MCF 10A (cell line): ENCODE measurements around the gene CCNB2. TPM values are rescaled to one million over a fixed set of nuclear protein-coding genes. Genes with fewer than 3 reads are reported as not detected.
A peak's percentile ranks its signal among the peaks of the same experiment; 100 is the strongest.
"Not testable (repeated sequence)": the region's sequence is repeated elsewhere in the genome, so short reads cannot be mapped to it uniquely, and the experiment has no call there.

ENCODE experiments used
- BruUV-seq: library from RNA; stranded (reverse); fragments of 400-500 nt; replicated peaks from 2 replicates; lab custom pipeline; 2021; lab: Mats Ljungman, UMichigan
- CTCF ChIA-PET: fragments of 300-600 bp; sonication (Branson Sonifier 250); formaldehyde crosslinking; extraction: SDS; loops from one replicate; lab custom pipeline; 2021; ENCODE audit warnings: antibody characterized with exemption, inconsistent platforms; lab: Yijun Ruan, JAX
- POLR2A ChIA-PET: fragments of 300-600, 350-650 bp; sonication (Branson Sonifier 250); formaldehyde crosslinking; extraction: SDS; loops from one replicate; lab custom pipeline; 2020; ENCODE audit warnings: antibody characterized with exemption, inconsistent platforms; lab: Yijun Ruan, JAX
- DNase-seq: peaks from one replicate; pipeline ENCODE4 v3.0.0-alpha.2; 2018; ENCODE audit not compliant: unreplicated experiment
- H3K27ac Mint-ChIP-seq: one replicate; pipeline ENCODE4 v1.8.0; 2022; ENCODE audit warnings: mild to moderate bottlenecking, low read depth, mixed read lengths; ENCODE audit not compliant: unreplicated experiment
- H3K27me3 Mint-ChIP-seq: one replicate; pipeline ENCODE4 v1.8.0; 2022; ENCODE audit warnings: mixed read lengths; ENCODE audit not compliant: insufficient read depth, unreplicated experiment
- H3K36me3 Mint-ChIP-seq: one replicate; pipeline ENCODE4 v1.8.0; 2022; ENCODE audit warnings: mild to moderate bottlenecking, moderate library complexity, mixed read lengths; ENCODE audit not compliant: insufficient read depth, unreplicated experiment
- H3K4me1 Mint-ChIP-seq: one replicate; pipeline ENCODE4 v1.8.0; 2022; ENCODE audit warnings: mixed read lengths; ENCODE audit not compliant: insufficient read depth, unreplicated experiment
- H3K4me3 Mint-ChIP-seq: one replicate; pipeline ENCODE4 v1.8.0; 2022; ENCODE audit warnings: mild to moderate bottlenecking, moderate library complexity, mixed read lengths; ENCODE audit not compliant: unreplicated experiment
- H3K9me3 Mint-ChIP-seq: one replicate; pipeline ENCODE4 v1.8.0; 2022; ENCODE audit warnings: mixed read lengths; ENCODE audit not compliant: unreplicated experiment
- intact Hi-C: fragments of 100-400 bp; cut with micrococcal nuclease; formaldehyde crosslinking; loops from 2 replicates; pipeline ENCODE4 v1.14.1; 2022
- total RNA-seq: library from RNA; stranded (reverse); gene quantifications from 2 replicates; pipeline ENCODE4 v1.2.3, GENCODE V29; 2022
- TF ChIP-seq, protein P1 (sequence below): fragments of 200-600 bp; IDR thresholded peaks from one replicate; pipeline ENCODE4 v1.8.0; 2022; ENCODE audit warnings: antibody characterized with exemption, mild to moderate bottlenecking; ENCODE audit not compliant: unreplicated experiment

CCNB2 gene
- total RNA-seq, 1 experiment from 2014 or later: 54.1 TPM

DNA sequence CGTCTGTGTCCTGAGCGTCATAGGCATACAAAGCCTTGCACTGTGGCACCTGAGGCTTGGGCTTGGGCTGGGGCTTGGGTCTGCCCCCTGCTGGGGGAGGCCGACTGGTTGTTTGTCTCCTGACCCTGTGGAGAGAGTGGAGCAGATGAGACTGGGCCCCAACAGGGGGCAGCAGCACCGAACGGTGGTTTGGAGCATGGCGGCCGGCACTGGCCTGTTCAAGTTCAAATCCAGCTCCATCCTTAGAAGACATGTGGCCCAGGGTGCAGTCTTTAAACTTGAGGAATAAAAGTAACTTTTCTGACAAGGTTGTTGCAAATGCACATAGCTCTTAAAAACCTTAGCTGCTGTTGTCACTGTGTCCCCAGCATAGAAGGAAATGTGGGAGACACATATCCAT lies 33.3 kb downstream of the CCNB2 start:
- no TSS peak for BruUV-seq
- ChIA-PET CTCF (no interaction called here), POLR2A (no interaction called here)

DNA sequence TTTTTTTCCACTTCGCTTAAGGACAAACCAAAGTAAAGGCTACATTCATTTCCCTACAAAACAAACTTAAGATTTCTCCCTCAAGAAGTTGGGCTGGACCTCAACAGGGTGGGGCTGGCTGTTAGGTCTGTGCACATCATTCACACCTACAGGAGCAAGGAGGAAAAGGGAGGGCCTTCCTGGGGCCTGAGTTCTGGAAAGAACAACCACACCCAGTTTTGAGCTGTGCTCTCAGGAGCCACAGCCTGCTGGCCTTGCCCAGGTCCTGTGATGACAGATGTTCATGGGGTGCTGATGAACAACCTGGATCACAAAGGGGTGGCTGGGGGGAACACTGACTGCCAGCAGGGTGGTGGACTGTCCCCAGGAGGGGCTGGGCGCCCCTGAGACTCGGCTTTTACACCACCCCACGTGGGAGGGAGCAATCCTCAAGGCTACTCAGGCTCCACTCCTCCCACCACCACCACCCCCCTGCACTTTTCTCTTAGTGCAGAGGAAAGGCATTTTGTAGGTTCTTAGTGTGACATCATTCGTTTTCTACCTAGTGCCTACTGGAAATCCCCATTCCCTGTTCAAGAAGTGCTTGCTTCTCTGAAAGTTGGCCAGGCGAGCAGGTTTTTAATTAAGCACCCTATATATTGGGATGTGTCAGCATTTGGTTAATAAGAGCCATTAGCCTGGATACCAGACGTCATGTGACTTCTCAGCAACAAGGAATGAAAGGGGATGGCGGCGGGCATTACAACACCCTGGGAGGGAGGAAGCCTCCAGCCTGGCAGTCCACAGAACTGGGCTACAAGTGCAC lies 35.7 kb downstream of the CCNB2 start:
- Mint-ChIP-seq H3K27me3 (no peaks in the 10 kb centered on the region), H3K36me3 (peaks cover 61% of the 10 kb centered on the region), H3K9me3 (no peaks in the 10 kb centered on the region), H3K27ac (peak overlapping the region; percentile 74), H3K4me1 (peaks cover 15% of the 10 kb centered on the region), H3K4me3 (no peak overlapping the region)
- no TSS peak for BruUV-seq
- peak; percentile 60 for DNase-seq
- TF ChIP-seq, protein P1, sequence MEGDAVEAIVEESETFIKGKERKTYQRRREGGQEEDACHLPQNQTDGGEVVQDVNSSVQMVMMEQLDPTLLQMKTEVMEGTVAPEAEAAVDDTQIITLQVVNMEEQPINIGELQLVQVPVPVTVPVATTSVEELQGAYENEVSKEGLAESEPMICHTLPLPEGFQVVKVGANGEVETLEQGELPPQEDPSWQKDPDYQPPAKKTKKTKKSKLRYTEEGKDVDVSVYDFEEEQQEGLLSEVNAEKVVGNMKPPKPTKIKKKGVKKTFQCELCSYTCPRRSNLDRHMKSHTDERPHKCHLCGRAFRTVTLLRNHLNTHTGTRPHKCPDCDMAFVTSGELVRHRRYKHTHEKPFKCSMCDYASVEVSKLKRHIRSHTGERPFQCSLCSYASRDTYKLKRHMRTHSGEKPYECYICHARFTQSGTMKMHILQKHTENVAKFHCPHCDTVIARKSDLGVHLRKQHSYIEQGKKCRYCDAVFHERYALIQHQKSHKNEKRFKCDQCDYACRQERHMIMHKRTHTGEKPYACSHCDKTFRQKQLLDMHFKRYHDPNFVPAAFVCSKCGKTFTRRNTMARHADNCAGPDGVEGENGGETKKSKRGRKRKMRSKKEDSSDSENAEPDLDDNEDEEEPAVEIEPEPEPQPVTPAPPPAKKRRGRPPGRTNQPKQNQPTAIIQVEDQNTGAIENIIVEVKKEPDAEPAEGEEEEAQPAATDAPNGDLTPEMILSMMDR: no peak
- intact Hi-C loops: no loop called here
- ChIA-PET CTCF (interaction anchor here (0.6 to 1.4 kb wide), 2 partner anchors 23 to 30 kb away, joined by 3 read pairs; no protein-coding TSS in a partner anchor), POLR2A (interaction anchor here (0.6 to 1.0 kb wide), 3 partner anchors 22 to 153 kb away, joined by 3 to 4 read pairs (median 3); partner anchors contain the start of gene RNF111)

More for the DNA sequence above, 33.3 kb downstream of the CCNB2 start:
- peaks cover 15% of the 10 kb centered on the region for H3K4me1 Mint-ChIP-seq
- TF ChIP-seq, protein P1: peak; percentile 56
- peaks cover 67% of the 10 kb centered on the region for H3K36me3 Mint-ChIP-seq
- H3K4me3 Mint-ChIP-seq: no peak overlapping the region
- peak; percentile 54 for DNase-seq
- H3K27me3 Mint-ChIP-seq: no peaks in the 10 kb centered on the region
- no peaks in the 10 kb centered on the region for H3K9me3 Mint-ChIP-seq
- no peak overlapping the region for H3K27ac Mint-ChIP-seq
- intact Hi-C loops: loop anchor here (2.0 to 10.0 kb wide), 2 partner anchors 157 to 913 kb away; no protein-coding TSS in a partner anchor

DNA sequence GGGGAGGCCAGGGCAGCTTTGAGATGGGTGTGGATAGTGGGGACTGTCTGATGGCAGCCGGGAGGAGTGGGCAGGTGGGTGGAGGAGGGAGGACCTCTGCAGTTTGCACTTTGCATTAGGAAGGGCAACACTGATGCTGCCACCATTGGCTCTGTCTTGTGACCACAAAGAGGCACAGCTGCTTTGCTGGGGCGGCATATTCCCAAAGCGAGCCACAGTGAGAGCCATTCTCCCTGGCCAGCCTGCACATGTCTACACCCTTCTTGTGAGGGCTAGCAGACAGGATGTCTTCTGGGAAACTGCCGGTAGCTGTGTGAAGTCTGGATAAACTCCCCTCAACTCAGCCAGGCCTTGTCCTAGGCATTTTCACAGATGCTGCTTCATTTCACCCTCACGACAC lies 38.3 kb downstream of the CCNB2 start:
- POLR2A ChIA-PET: no interaction called here
- CTCF ChIA-PET: interaction anchor here (0.6 to 1.0 kb wide), 3 partner anchors 16 to 351 kb away, joined by 3 to 4 read pairs (median 3); no protein-coding TSS in a partner anchor

DNA sequence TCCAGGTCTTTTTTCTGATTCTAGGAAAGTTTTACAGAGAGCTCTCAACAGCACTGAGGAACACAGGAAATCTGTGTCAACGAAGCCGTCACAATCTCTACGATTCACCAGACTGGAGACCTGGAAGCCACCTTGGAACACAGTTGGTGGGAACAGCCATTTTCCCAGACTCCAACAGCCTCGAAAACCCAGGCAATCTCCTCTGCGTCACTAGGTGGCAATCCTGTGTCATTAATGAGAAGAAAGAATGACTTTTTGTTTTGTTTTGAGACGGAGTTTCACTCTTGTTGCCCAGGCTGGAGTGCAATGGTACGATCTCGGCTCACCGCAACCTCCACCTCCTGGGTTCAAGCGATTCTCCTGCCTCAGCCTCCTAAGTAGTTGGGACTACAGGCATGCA lies 39.6 kb downstream of the CCNB2 start:
- POLR2A ChIA-PET, H3K9me3 Mint-ChIP-seq, DNase-seq, intact Hi-C loops, BruUV-seq, H3K27me3 Mint-ChIP-seq, H3K4me3 Mint-ChIP-seq: not testable (repeated sequence)
- H3K27ac Mint-ChIP-seq: peak overlapping the region; percentile 39
- peaks cover 53% of the 10 kb centered on the region for H3K36me3 Mint-ChIP-seq
- CTCF ChIA-PET: interaction anchor here (0.6 to 1.0 kb wide), 2 partner anchors 12 to 430 kb away, joined by 3 read pairs; no protein-coding TSS in a partner anchor
- peaks cover 15% of the 10 kb centered on the region for H3K4me1 Mint-ChIP-seq

More for the DNA sequence above, 38.3 kb downstream of the CCNB2 start:
- TF ChIP-seq, protein P1: no peak
- no peak overlapping the region for H3K4me3 Mint-ChIP-seq
- peak overlapping the region; percentile 75 for H3K27ac Mint-ChIP-seq
- peaks cover 54% of the 10 kb centered on the region for H3K36me3 Mint-ChIP-seq
- DNase-seq: no peak
- intact Hi-C loops: no loop called here
- H3K9me3 Mint-ChIP-seq: no peaks in the 10 kb centered on the region
- BruUV-seq: no TSS peak
- no peaks in the 10 kb centered on the region for H3K27me3 Mint-ChIP-seq
- peaks cover 15% of the 10 kb centered on the region for H3K4me1 Mint-ChIP-seq
